Loucy (cell line): ENCODE measurements around the gene SRGAP1.

Source experiments
- H2AFZ ChIP-seq: fragments of 200-600 bp; sonication (generic); 2 replicates; pipeline ENCODE4 v1.6.0; 2016; ENCODE audit warnings: antibody characterized with exemption, mild to moderate bottlenecking, low read length, moderate library complexity
- H3F3A ChIP-seq: fragments of 200-600 bp; 2 replicates; pipeline ENCODE4 v1.6.0; 2016; ENCODE audit warnings: antibody characterized with exemption, low read depth, mild to moderate bottlenecking
- H3K27me3 ChIP-seq: fragments of 200-600 bp; sonication (generic); 2 replicates; pipeline ENCODE4 v1.6.1; 2014; ENCODE audit warnings: low read length, mild to moderate bottlenecking; ENCODE audit not compliant: insufficient read depth, poor library complexity, severe bottlenecking
- H3K36me3 ChIP-seq: fragments of 200-600 bp; sonication (generic); 2 replicates; pipeline ENCODE4 v1.6.1; 2016; ENCODE audit warnings: low read length; ENCODE audit not compliant: insufficient read depth
- H3K4me1 ChIP-seq: fragments of 200-600 bp; sonication (generic); 2 replicates; pipeline ENCODE4 v1.5.1; 2014; ENCODE audit warnings: low read length, mild to moderate bottlenecking; ENCODE audit not compliant: insufficient read depth, poor library complexity, severe bottlenecking
- H3K4me2 ChIP-seq: fragments of 200-600 bp; sonication (generic); 2 replicates; pipeline ENCODE4 v1.6.0; 2014; ENCODE audit warnings: antibody characterized with exemption, low read length, low read depth, mild to moderate bottlenecking; ENCODE audit not compliant: poor library complexity, severe bottlenecking
- H3K4me3 ChIP-seq: fragments of 200-600 bp; sonication (generic); 2 replicates; pipeline ENCODE4 v1.5.1; 2014; ENCODE audit warnings: low read length, mild to moderate bottlenecking, mixed read lengths; ENCODE audit not compliant: poor library complexity, severe bottlenecking
- H3K79me2 ChIP-seq: fragments of 200-600 bp; sonication (generic); 2 replicates; pipeline ENCODE4 v1.6.1; 2014; ENCODE audit warnings: low read length; ENCODE audit not compliant: insufficient read depth
- H3K9ac ChIP-seq: fragments of 200-600 bp; sonication (generic); 2 replicates; pipeline ENCODE4 v1.6.0; 2014; ENCODE audit warnings: mild to moderate bottlenecking, low read depth, low read length, moderate library complexity; ENCODE audit not compliant: poor library complexity, severe bottlenecking
- H3K9me2 ChIP-seq: fragments of 200-600 bp; sonication (generic); replicated peaks from 2 replicates; pipeline ENCODE4 v1.6.1; 2016; ENCODE audit warnings: low read depth, low read length, mixed read lengths
- H3K9me3 ChIP-seq: fragments of 200-600 bp; sonication (generic); 2 replicates; pipeline ENCODE4 v1.6.1; 2014; ENCODE audit warnings: mild to moderate bottlenecking, antibody characterized with exemption, low read length, low read depth; ENCODE audit not compliant: insufficient read depth
- H4K20me1 ChIP-seq: fragments of 200-600 bp; sonication (generic); 2 replicates; pipeline ENCODE4 v1.6.0; 2014; ENCODE audit warnings: antibody characterized with exemption, low read length, mild to moderate bottlenecking; ENCODE audit not compliant: insufficient read depth, poor library complexity, severe bottlenecking
- CTCF ChIP-seq: fragments of 200-600 bp; sonication (generic); conservative IDR thresholded peaks from 2 replicates; pipeline ENCODE4 v1.5.1; 2014; ENCODE audit warnings: mild to moderate bottlenecking, antibody characterized with exemption, low read length
- EZH2phosphoT487 ChIP-seq: fragments of 200-600 bp; IDR thresholded peaks from 2 replicates; pipeline ENCODE4 v1.6.1; 2018; ENCODE audit warnings: antibody characterized with exemption, mild to moderate bottlenecking, moderate library complexity, borderline replicate concordance

SRGAP1 gene

GRCh38 chr12:64051057-64051456, 206.6 kb downstream of the SRGAP1 start:
- H3K27me3 ChIP-seq, result no peaks in the 10 kb centered on the region
- no peak for TF ChIP-seq CTCF
- TF ChIP-seq EZH2phosphoT487, result no peak
- H3K9me2 ChIP-seq, result no peaks in the 10 kb centered on the region; the same call in 1 of the 2 replicates
- H3K9ac ChIP-seq, result no peak overlapping the region
- H3K36me3 ChIP-seq, result no peaks in the 10 kb centered on the region
- H3K4me3 ChIP-seq, result no peak overlapping the region
- H3K9me3 ChIP-seq, result no peaks in the 10 kb centered on the region
- H3K4me1 ChIP-seq, result no peaks in the 10 kb centered on the region
- no peak overlapping the region for H3K4me2 ChIP-seq
- H3K79me2 ChIP-seq, result no peaks in the 10 kb centered on the region
- H2AFZ ChIP-seq, result no peak overlapping the region
- H4K20me1 ChIP-seq, result no peaks in the 10 kb centered on the region
- H3F3A ChIP-seq, result no peaks in the 10 kb centered on the region

GRCh38 chr12:64053117-64053516, 208.6 kb downstream of the SRGAP1 start:
- Histone ChIP-seq H3K4me3 (no peak overlapping the region), H2AFZ (no peak overlapping the region), H3K9me2 (no peaks in the 10 kb centered on the region; the same call in 1 of the 2 replicates), H3K27me3 (no peaks in the 10 kb centered on the region), H3K4me1 (no peaks in the 10 kb centered on the region), H3K9me3 (no peaks in the 10 kb centered on the region), H3K36me3 (no peaks in the 10 kb centered on the region), H3K9ac (no peak overlapping the region), H3F3A (no peaks in the 10 kb centered on the region), H3K4me2 (no peak overlapping the region), H4K20me1 (no peaks in the 10 kb centered on the region), H3K79me2 (no peaks in the 10 kb centered on the region)
- no peak for TF ChIP-seq CTCF
- no peak for TF ChIP-seq EZH2phosphoT487

- H3K4me3 ChIP-seq, result no peak overlapping the region
- no peak overlapping the region for H3K4me2 ChIP-seq
- H3K9ac ChIP-seq, result no peak overlapping the region
- no peaks in the 10 kb centered on the region for H3K79me2 ChIP-seq
- no peaks in the 10 kb centered on the region for H3K4me1 ChIP-seq
- H3K36me3 ChIP-seq, result no peaks in the 10 kb centered on the region
- no peaks in the 10 kb centered on the region for H4K20me1 ChIP-seq
- H3K27me3 ChIP-seq, result no peaks in the 10 kb centered on the region
- TF ChIP-seq EZH2phosphoT487 (no peak), CTCF (no peak)
- no peaks in the 10 kb centered on the region for H3K9me3 ChIP-seq
- no peaks in the 10 kb centered on the region for H3K9me2 ChIP-seq
- no peak overlapping the region for H2AFZ ChIP-seq
- H3F3A ChIP-seq, result no peaks in the 10 kb centered on the region
Observed at GRCh38 chr12:64054079-64054520, 209.6 kb downstream of the SRGAP1 start.
